CD4-positive, alpha-beta T cell (primary cell): Measurements from ENCODE around the gene BACE1. TPM values are rescaled to one million over a fixed set of nuclear protein-coding genes. Genes with fewer than 3 reads are reported as not detected.
A peak's percentile ranks its signal among the peaks of the same experiment; 100 is the strongest.
"Not testable (repeated sequence)": the region's sequence is repeated elsewhere in the genome, so short reads cannot be mapped to it uniquely, and the experiment has no call there.

Source experiments
- ATAC-seq: fragments of 200-7000 bp; cut with Tn5 transposase; one replicate; pipeline ENCODE4 v1.10.0; 2022; ENCODE audit warnings: mild to moderate bottlenecking; ENCODE audit not compliant: poor library complexity
- CTCF ChIA-PET: fragments of 350-600 bp; sonication (Branson Sonifier 250); formaldehyde crosslinking; loops from one replicate; lab custom pipeline; 2021; ENCODE audit warnings: antibody characterized with exemption, inconsistent platforms; lab: Charles Lee
- POLR2A ChIA-PET: fragments of 350-600 bp; sonication (Branson Sonifier 250); formaldehyde crosslinking; loops from one replicate; lab custom pipeline; 2021; ENCODE audit warnings: antibody characterized with exemption, inconsistent platforms; lab: Charles Lee
- DNase-seq, 14 experiments: peaks; one replicate each; pipeline ENCODE4 v3.0.0-alpha.2; 2013 to 2020; ENCODE audit warnings: mixed read lengths in 2 of 14
- H3K27ac ChIP-seq, 2 donors: one replicate each; pipeline versions ENCODE4 v1.5.1 to v1.7.0; 2013; ENCODE audit warnings: low read length in 2 of 2, low read depth in 1 of 2, mild to moderate bottlenecking in 1 of 2
- H3K27me3 ChIP-seq, 2 experiments: 1 replicate in 1 of 2; 2 replicates in 1 of 2; pipeline versions ENCODE4 v1.6.1 to v1.7.0; 2013; ENCODE audit warnings: low read length in 2 of 2, control low read depth in 1 of 2, mild to moderate bottlenecking in 1 of 2, moderate library complexity in 1 of 2; ENCODE audit not compliant: insufficient read depth in 2 of 2, control insufficient read depth in 1 of 2
- H3K36me3 ChIP-seq: one replicate; pipeline ENCODE4 v1.6.1; 2013; ENCODE audit warnings: low read length, control low read depth; ENCODE audit not compliant: insufficient read depth
- H3K4me1 ChIP-seq: one replicate; pipeline ENCODE4 v1.6.1; 2013; ENCODE audit warnings: low read length, control low read depth; ENCODE audit not compliant: insufficient read depth
- H3K4me3 ChIP-seq: one replicate; pipeline ENCODE4 v1.5.1; 2013; ENCODE audit warnings: mild to moderate bottlenecking, low read length, moderate library complexity
- H3K9me3 ChIP-seq, 2 experiments: 1 replicate in 1 of 2; 2 replicates in 1 of 2; pipeline versions ENCODE4 v1.6.1 to v1.7.0; 2013; ENCODE audit warnings: low read length in 2 of 2, mild to moderate bottlenecking in 2 of 2, control low read depth in 1 of 2, moderate library complexity in 1 of 2; ENCODE audit not compliant: control insufficient read depth in 1 of 2, insufficient read depth in 1 of 2
- H3K27ac Mint-ChIP-seq: one replicate; pipeline ENCODE4 v1.8.0; 2020; ENCODE audit warnings: mixed read lengths
- H3K27me3 Mint-ChIP-seq: one replicate; pipeline ENCODE4 v1.8.0; 2021; ENCODE audit warnings: mixed read lengths
- H3K36me3 Mint-ChIP-seq: one replicate; pipeline ENCODE4 v1.8.0; 2021; ENCODE audit warnings: low read depth, mixed read lengths
- H3K4me1 Mint-ChIP-seq: one replicate; pipeline ENCODE4 v1.8.0; 2021; ENCODE audit warnings: low read depth, mixed read lengths
- H3K4me3 Mint-ChIP-seq: one replicate; pipeline ENCODE4 v1.8.0; 2020; ENCODE audit warnings: mild to moderate bottlenecking, mixed read lengths
- H3K9me3 Mint-ChIP-seq: one replicate; pipeline ENCODE4 v1.8.0; 2020; ENCODE audit warnings: mixed read lengths
- intact Hi-C, 2 experiments: fragments of 100-400 bp; cut with DNase I in 1 of 2; cut with micrococcal nuclease in 1 of 2; formaldehyde crosslinking; loops; one replicate each; pipeline versions ENCODE4 v1.15.1 to v1.9.0; 2023 to 2025; cut with DNase I, micrococcal nuclease
- total RNA-seq, 174 experiments: library from RNA in 2 of 174; stranded (reverse) in 2 of 174; gene quantifications; one replicate each; pipeline ENCODE4 v1.2.3 and lab custom pipeline; 2021 to 2026
- TF ChIP-seq, protein P1 (sequence below): fragments of 200-600 bp; IDR thresholded peaks from one replicate; pipeline ENCODE4 v1.8.0; 2022; ENCODE audit warnings: antibody characterized with exemption, mild to moderate bottlenecking

The BACE1 gene
- total RNA-seq, 2 experiments from 2014 or later = 0.38 to 0.59 TPM

DNA sequence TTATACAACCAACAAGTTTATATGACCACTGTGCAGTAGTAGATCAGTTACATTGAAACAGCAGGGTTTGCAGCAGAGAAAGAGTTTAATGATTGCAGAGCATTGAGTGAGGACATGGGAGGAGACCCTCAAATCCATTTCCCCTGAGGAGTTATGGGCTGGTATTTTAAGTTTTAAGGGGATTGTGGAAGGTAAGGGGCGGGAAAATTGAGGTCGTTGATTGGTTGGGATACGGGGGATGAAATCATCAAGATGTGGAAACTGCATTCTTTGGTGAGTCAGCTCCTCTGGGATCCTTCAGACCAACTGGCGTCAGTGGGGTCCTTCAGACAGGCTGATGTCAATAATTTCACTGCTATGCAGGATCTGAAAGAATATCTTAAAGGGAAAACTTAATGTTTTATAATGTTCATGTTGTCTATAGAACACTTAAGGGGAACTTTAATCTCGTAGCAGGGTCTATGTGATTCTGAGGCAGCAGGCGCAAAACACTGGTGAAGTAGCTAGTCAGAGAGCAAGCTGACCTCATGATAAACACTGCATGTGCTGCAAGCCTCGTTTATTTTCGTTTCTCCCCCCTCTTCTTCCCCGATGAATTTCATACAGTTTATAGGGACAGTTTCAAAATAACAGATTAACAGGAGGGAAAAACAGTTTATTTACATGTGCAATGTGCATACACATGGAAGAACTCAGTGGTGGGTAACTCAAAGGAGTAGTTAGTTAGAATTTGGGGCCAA is 42.3 kb downstream of the BACE1 start:
- H3K36me3 Mint-ChIP-seq = peaks cover 47% of the 10 kb centered on the region
- H3K9me3 Mint-ChIP-seq = peaks cover 2% of the 10 kb centered on the region
- H3K4me3 Mint-ChIP-seq = no peak overlapping the region
- Histone ChIP-seq H3K4me3 (no peak overlapping the region), H3K4me1 (peaks cover 15% of the 10 kb centered on the region), H3K27ac (no peak overlapping the region), H3K9me3 (no peaks in the 10 kb centered on the region), H3K27me3 (no peaks in the 10 kb centered on the region), H3K36me3 (no peaks in the 10 kb centered on the region)
- TF ChIP-seq, protein P1, sequence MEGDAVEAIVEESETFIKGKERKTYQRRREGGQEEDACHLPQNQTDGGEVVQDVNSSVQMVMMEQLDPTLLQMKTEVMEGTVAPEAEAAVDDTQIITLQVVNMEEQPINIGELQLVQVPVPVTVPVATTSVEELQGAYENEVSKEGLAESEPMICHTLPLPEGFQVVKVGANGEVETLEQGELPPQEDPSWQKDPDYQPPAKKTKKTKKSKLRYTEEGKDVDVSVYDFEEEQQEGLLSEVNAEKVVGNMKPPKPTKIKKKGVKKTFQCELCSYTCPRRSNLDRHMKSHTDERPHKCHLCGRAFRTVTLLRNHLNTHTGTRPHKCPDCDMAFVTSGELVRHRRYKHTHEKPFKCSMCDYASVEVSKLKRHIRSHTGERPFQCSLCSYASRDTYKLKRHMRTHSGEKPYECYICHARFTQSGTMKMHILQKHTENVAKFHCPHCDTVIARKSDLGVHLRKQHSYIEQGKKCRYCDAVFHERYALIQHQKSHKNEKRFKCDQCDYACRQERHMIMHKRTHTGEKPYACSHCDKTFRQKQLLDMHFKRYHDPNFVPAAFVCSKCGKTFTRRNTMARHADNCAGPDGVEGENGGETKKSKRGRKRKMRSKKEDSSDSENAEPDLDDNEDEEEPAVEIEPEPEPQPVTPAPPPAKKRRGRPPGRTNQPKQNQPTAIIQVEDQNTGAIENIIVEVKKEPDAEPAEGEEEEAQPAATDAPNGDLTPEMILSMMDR = no peak
- H3K4me1 Mint-ChIP-seq = peaks cover 25% of the 10 kb centered on the region
- H3K27me3 Mint-ChIP-seq = no peaks in the 10 kb centered on the region
- no peak for ATAC-seq
- DNase-seq = no peak
- H3K27ac Mint-ChIP-seq = peak overlapping the region; percentile 45
- intact Hi-C loops = no loop called here
- POLR2A ChIA-PET = no interaction called here
- CTCF ChIA-PET = no interaction called here

DNA sequence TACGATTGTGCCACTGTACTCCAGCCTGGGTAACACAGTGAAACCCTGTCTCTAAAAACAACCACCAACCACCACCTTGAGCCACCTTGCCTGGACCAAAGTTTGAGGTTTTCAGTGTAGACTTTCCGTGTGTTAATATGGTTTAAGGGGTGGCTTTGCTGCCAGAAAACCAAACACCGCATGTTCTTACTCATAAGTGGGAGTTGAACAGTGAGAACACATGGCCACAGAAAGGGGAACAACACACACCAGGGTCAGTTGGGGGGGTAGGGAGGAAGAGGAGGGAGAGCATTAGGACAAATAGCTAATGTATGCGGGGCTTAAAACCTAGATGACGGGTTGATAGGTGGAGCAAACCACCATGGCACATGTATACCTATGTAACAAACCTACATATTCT is 43.9 kb downstream of the BACE1 start:
- H3K27me3 Mint-ChIP-seq, H3K4me3 Mint-ChIP-seq, H3K4me1 ChIP-seq, H3K4me3 ChIP-seq, intact Hi-C loops, H3K27ac ChIP-seq, CTCF ChIA-PET, H3K36me3 ChIP-seq, DNase-seq, H3K27me3 ChIP-seq, H3K27ac Mint-ChIP-seq, ATAC-seq, H3K9me3 Mint-ChIP-seq, H3K9me3 ChIP-seq, POLR2A ChIA-PET: not testable (repeated sequence)
- Mint-ChIP-seq H3K36me3 (peaks cover 57% of the 10 kb centered on the region), H3K4me1 (peaks cover 21% of the 10 kb centered on the region)

DNA sequence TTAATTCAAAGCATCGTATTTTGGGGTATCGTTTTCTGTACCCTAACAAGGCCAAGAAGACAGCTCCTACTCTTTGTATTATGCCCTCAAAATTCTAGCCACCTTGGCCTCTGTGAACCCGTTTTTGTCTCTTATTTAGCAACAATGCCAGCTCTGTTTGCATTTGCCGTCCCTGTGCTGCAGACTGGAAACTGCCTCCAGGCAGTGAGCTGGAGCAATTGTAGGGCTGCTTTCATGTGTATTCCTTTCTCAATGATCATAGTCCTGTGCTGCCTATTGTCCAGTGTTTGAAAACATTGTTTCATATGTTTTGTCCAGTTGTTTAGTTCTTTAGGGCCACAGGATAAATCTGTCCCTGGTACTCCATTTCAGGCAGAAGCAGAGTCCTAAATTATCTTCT is 44.8 kb downstream of the BACE1 start:
- CTCF ChIA-PET = no interaction called here
- H3K36me3 Mint-ChIP-seq = peaks cover 66% of the 10 kb centered on the region
- H3K27me3 Mint-ChIP-seq = no peaks in the 10 kb centered on the region
- Histone ChIP-seq H3K36me3 (no peaks in the 10 kb centered on the region), H3K4me1 (peaks cover 9% of the 10 kb centered on the region), H3K27me3 (no peaks in the 10 kb centered on the region), H3K9me3 (no peaks in the 10 kb centered on the region), H3K27ac (no peak overlapping the region), H3K4me3 (no peak overlapping the region)
- DNase-seq (no peak), ATAC-seq (no peak)
- TF ChIP-seq, protein P1 = no peak
- peaks cover 2% of the 10 kb centered on the region for H3K9me3 Mint-ChIP-seq
- H3K4me3 Mint-ChIP-seq = no peak overlapping the region
- POLR2A ChIA-PET = no interaction called here
- intact Hi-C loops = no loop called here
- H3K4me1 Mint-ChIP-seq = peaks cover 21% of the 10 kb centered on the region
- no peak overlapping the region for H3K27ac Mint-ChIP-seq

DNA sequence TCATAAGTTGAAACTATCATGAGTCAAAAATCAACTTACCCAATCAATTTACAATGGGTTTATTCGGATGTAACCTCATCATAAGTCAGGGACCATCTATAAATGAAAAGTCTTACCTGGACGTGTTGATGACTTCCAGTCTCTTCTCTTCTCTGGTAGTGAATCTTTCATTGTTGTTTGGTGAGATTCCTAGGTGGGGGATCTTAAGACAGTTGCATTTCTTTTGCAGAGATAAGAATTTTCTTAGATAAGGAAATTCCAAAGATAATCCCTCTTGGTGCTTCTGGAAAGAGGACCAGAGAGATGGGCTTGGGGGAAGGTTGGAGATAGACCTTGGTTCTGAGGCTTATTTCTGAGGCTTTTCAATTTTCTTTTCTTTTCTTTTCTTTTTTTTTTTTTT is 46.2 kb downstream of the BACE1 start:
- Mint-ChIP-seq H3K4me3 (no peak overlapping the region), H3K27me3 (no peaks in the 10 kb centered on the region), H3K4me1 (peaks cover 9% of the 10 kb centered on the region), H3K36me3 (peaks cover 59% of the 10 kb centered on the region), H3K27ac (no peak overlapping the region), H3K9me3 (no peaks in the 10 kb centered on the region)
- POLR2A ChIA-PET = no interaction called here
- Histone ChIP-seq H3K27ac (no peak overlapping the region), H3K27me3 (no peaks in the 10 kb centered on the region), H3K4me3 (no peak overlapping the region), H3K36me3 (no peaks in the 10 kb centered on the region), H3K4me1 (peaks cover 7% of the 10 kb centered on the region), H3K9me3 (no peaks in the 10 kb centered on the region)
- ATAC-seq = no peak
- no peak for DNase-seq
- intact Hi-C loops = no loop called here
- CTCF ChIA-PET = no interaction called here
- TF ChIP-seq, protein P1 = no peak
